Osteoblast (primary cell): ENCODE results near the gene WWTR1. TPM values are rescaled to one million over a fixed set of nuclear protein-coding genes. Genes with fewer than 3 reads are reported as not detected.

ENCODE experiments used
- DNase-seq: peaks from one replicate; pipeline ENCODE4 v3.0.0; 2011; ENCODE audit warnings: low spot score, mixed read lengths; ENCODE audit not compliant: insufficient read length; ENCODE audit errors: missing footprints
- H2AFZ ChIP-seq: 2 replicates; pipeline ENCODE4 v1.6.0; 2011; ENCODE audit warnings: mild to moderate bottlenecking, low read length
- H3K27ac ChIP-seq: 2 replicates; pipeline ENCODE4 v1.5.1; 2011; ENCODE audit warnings: mild to moderate bottlenecking, low read depth, low read length, moderate library complexity
- H3K27me3 ChIP-seq: 2 replicates; pipeline ENCODE4 v1.6.0; 2012; ENCODE audit warnings: mild to moderate bottlenecking, control low read depth, inconsistent platforms, low read length, moderate library complexity; ENCODE audit not compliant: insufficient read depth
- H3K36me3 ChIP-seq: 2 replicates; pipeline ENCODE4 v1.5.1; 2011; ENCODE audit warnings: mild to moderate bottlenecking, low read length, control low read depth, moderate library complexity; ENCODE audit not compliant: insufficient read depth
- H3K4me1 ChIP-seq: 2 replicates; pipeline ENCODE4 v1.5.1; 2011; ENCODE audit warnings: mild to moderate bottlenecking, low read length, control low read depth, moderate library complexity; ENCODE audit not compliant: insufficient read depth
- H3K4me2 ChIP-seq: 2 replicates; pipeline ENCODE4 v1.6.0; 2011; ENCODE audit warnings: mild to moderate bottlenecking, low read length; ENCODE audit not compliant: insufficient read depth
- H3K4me3 ChIP-seq: fragments of 200-600 bp; sonication (generic); 3 replicates; pipeline ENCODE4 v1.5.1; 2012; ENCODE audit warnings: mild to moderate bottlenecking, low read length, inconsistent platforms; ENCODE audit not compliant: insufficient read depth
- H3K79me2 ChIP-seq: 2 replicates; pipeline ENCODE4 v1.6.0; 2012; ENCODE audit warnings: mild to moderate bottlenecking, low read length, control low read depth, inconsistent platforms; ENCODE audit not compliant: insufficient read depth
- H3K9me3 ChIP-seq: 2 replicates; pipeline ENCODE4 v1.5.1; 2011; ENCODE audit warnings: low read depth, low read length, control low read depth
- H4K20me1 ChIP-seq: 2 replicates; pipeline ENCODE4 v1.6.0; 2012; ENCODE audit warnings: mild to moderate bottlenecking, low read length, control low read depth; ENCODE audit not compliant: insufficient read depth
- CTCF ChIP-seq: IDR thresholded peaks from 2 replicates; pipeline ENCODE4 v1.5.1; 2011; ENCODE audit warnings: mild to moderate bottlenecking, low read depth, low read length, moderate library complexity; ENCODE audit errors: extremely low read depth
- total RNA-seq: library from RNA; depleted of rRNA; stranded (reverse); fragments of >200 nt; gene quantifications from 2 replicates; pipeline ENCODE4 v1.2.3, GENCODE V29; 2012

WWTR1 gene
- total RNA-seq, 1 donor = 84.7 TPM

GRCh38 chr3:149590691-149591441, 67.0 kb downstream of the WWTR1 start:
- no peaks in the 10 kb centered on the region for H3K9me3 ChIP-seq
- no peak overlapping the region for H3K4me2 ChIP-seq
- DNase-seq = no peak
- H3K4me3 ChIP-seq = no peak overlapping the region
- H3K79me2 ChIP-seq = peaks cover 91% of the 10 kb centered on the region
- peaks cover 35% of the 10 kb centered on the region for H4K20me1 ChIP-seq
- H3K27ac ChIP-seq = peak overlapping the region; percentile 30
- H3K27me3 ChIP-seq = no peaks in the 10 kb centered on the region
- TF ChIP-seq CTCF = no peak
- no peak overlapping the region for H2AFZ ChIP-seq
- peaks cover 34% of the 10 kb centered on the region for H3K4me1 ChIP-seq
- H3K36me3 ChIP-seq = no peaks in the 10 kb centered on the region

- no peaks in the 10 kb centered on the region for H3K36me3 ChIP-seq
- H2AFZ ChIP-seq = no peak overlapping the region
- H3K27me3 ChIP-seq = no peaks in the 10 kb centered on the region
- peak overlapping the region; percentile 41 for H3K4me2 ChIP-seq
- TF ChIP-seq CTCF = no peak
- H3K27ac ChIP-seq = peak overlapping the region; percentile 74
- no peak for DNase-seq
- H3K9me3 ChIP-seq = no peaks in the 10 kb centered on the region
- peaks cover 45% of the 10 kb centered on the region for H3K4me1 ChIP-seq
- peaks cover 35% of the 10 kb centered on the region for H4K20me1 ChIP-seq
- H3K79me2 ChIP-seq = peaks cover 96% of the 10 kb centered on the region
- no peak overlapping the region for H3K4me3 ChIP-seq
Measured at GRCh38 chr3:149589332-149589731, 68.5 kb downstream of the WWTR1 start.

- Histone ChIP-seq H3K27ac (peak overlapping the region; percentile 74), H3K79me2 (peaks cover 96% of the 10 kb centered on the region), H3K9me3 (no peaks in the 10 kb centered on the region), H4K20me1 (peaks cover 35% of the 10 kb centered on the region), H3K27me3 (no peaks in the 10 kb centered on the region), H3K4me2 (peak overlapping the region; percentile 41), H3K4me1 (peaks cover 49% of the 10 kb centered on the region), H3K4me3 (no peak overlapping the region), H3K36me3 (no peaks in the 10 kb centered on the region), H2AFZ (no peak overlapping the region)
- no peak for DNase-seq
- TF ChIP-seq CTCF = no peak
Measured at GRCh38 chr3:149588909-149589308, 68.9 kb downstream of the WWTR1 start.

- H3K4me2 ChIP-seq = no peak overlapping the region
- no peak overlapping the region for H3K27ac ChIP-seq
- H3K9me3 ChIP-seq = no peaks in the 10 kb centered on the region
- H3K79me2 ChIP-seq = peaks cover 95% of the 10 kb centered on the region
- no peaks in the 10 kb centered on the region for H3K27me3 ChIP-seq
- DNase-seq = no peak
- no peak for TF ChIP-seq CTCF
- no peaks in the 10 kb centered on the region for H3K36me3 ChIP-seq
- no peak overlapping the region for H2AFZ ChIP-seq
- H3K4me3 ChIP-seq = no peak overlapping the region
- H4K20me1 ChIP-seq = peaks cover 27% of the 10 kb centered on the region
- H3K4me1 ChIP-seq = peaks cover 53% of the 10 kb centered on the region
Measured at GRCh38 chr3:149587383-149587782, 70.4 kb downstream of the WWTR1 start.
